Prostate gland (tissue), 2 donors: Measurements from ENCODE around the gene CYP2F1. TPM values are rescaled to one million over a fixed set of nuclear protein-coding genes. Genes with fewer than 3 reads are reported as not detected.

Source experiments
- DNase-seq: peaks from one replicate; pipeline ENCODE4 v3.0.0-alpha.2; 2019; ENCODE audit warnings: low spot score
- H3K27ac ChIP-seq, 2 donors: fragments of 200-600 bp; sonication (generic); 2 replicates each; pipeline ENCODE4 v1.5.1; 2017 to 2019
- H3K27me3 ChIP-seq: fragments of 200-600 bp; sonication (generic); replicated peaks from 2 replicates; pipeline ENCODE4 v1.5.1; 2019; ENCODE audit not compliant: insufficient read depth
- H3K36me3 ChIP-seq, 2 donors: fragments of 200-600 bp; sonication (generic); 1 replicate in 1 of 2; 2 replicates in 1 of 2; pipeline versions ENCODE4 v1.5.1 to v1.8.1; 2017 to 2019
- H3K4me1 ChIP-seq: fragments of 200-600 bp; sonication (generic); replicated peaks from 2 replicates; pipeline ENCODE4 v1.5.1; 2019
- H3K4me3 ChIP-seq, 2 donors: fragments of 200-600 bp; sonication (generic); 2 replicates each; pipeline ENCODE4 v1.5.1; 2017 to 2019
- H3K9me3 ChIP-seq: fragments of 200-600 bp; sonication (generic); 2 replicates; pipeline ENCODE4 v1.5.1; 2017
- POLR2A ChIP-seq: fragments of 450-650 bp; IDR thresholded peaks from one replicate; pipeline ENCODE4 v1.6.1; 2016; ENCODE audit warnings: antibody characterized with exemption, mild to moderate bottlenecking
- POLR2AphosphoS5 ChIP-seq: sonication (generic); formaldehyde crosslinking; IDR thresholded peaks from one replicate; pipeline ENCODE4 v1.6.1; 2017; ENCODE audit warnings: antibody characterized with exemption
- WGBS: methylation state at CpG from one replicate; pipeline ENCODE4 v1.1.5; 2018; 5-methylcytosine and 5-hydroxymethylcytosine counted together
- intact Hi-C: fragments of 100-400 bp; cut with DNase I; formaldehyde crosslinking; loops from one replicate; pipeline ENCODE4 v1.14.2; 2022
- total RNA-seq, 2 donors: library from RNA; depleted of rRNA; stranded (reverse); fragments of >200 nt; gene quantifications; one replicate each; pipeline ENCODE4 v1.1.0, GENCODE V29; 2016
- TF ChIP-seq, protein P1 (sequence below), 4 experiments: fragments of 200-600 bp in 2 of 4; fragments of 450-650 bp in 2 of 4; sonication (generic) in 2 of 4; IDR thresholded peaks; 1 replicate in 3 of 4; 2 replicates in 1 of 4; pipeline ENCODE4 v1.5.1; 2016 to 2019; ENCODE audit warnings: antibody characterized with exemption in 4 of 4, mild to moderate bottlenecking in 2 of 4, moderate library complexity in 2 of 4

The CYP2F1 gene
- total RNA-seq, 2 donors from 2014 or later = 7.3 TPM; not detected in 1

DNA sequence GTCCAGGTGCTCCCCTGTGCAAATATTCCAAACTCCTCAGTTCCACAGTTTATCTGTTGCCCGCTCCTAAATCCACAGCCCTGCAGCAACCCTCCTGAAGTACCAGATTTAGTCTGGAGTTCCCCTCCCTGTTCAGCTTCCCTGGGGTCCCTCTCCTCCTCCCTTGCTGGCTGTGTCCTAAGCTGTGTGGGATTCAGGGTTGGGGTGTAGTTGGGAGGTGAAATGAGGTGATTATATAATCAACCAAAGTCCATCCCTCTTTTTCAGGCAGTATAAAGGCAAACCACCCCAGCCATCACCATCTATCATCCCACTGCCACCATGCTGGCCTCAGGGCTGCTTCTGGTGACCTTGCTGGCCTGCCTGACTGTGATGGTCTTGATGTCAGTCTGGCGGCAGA, 26.1 kb upstream of the CYP2F1 start, which contains the start of gene CYP2A13:
Gene CYP2A13 (plus strand): TSS at position 301 of the 400 bp plus-strand sequence. CDS start 21 bp downstream, at position 322.
- peaks cover 12% of the 10 kb centered on the region for H3K27me3 ChIP-seq
- no peaks in the 10 kb centered on the region for H3K9me3 ChIP-seq
- H3K27ac ChIP-seq = no peak within 1 kb of the TSS
- H3K4me1 ChIP-seq = no peaks in the 10 kb centered on the region
- TF ChIP-seq POLR2A (no peak), POLR2AphosphoS5 (no peak)
- H3K36me3 ChIP-seq = no peaks in the 10 kb centered on the region
- H3K4me3 ChIP-seq = no peak within 1 kb of the TSS
- WGBS = 73% methylated on average over 2 of the region's 2 CpGs
- intact Hi-C loops = no loop called here
- DNase-seq = no peak

DNA sequence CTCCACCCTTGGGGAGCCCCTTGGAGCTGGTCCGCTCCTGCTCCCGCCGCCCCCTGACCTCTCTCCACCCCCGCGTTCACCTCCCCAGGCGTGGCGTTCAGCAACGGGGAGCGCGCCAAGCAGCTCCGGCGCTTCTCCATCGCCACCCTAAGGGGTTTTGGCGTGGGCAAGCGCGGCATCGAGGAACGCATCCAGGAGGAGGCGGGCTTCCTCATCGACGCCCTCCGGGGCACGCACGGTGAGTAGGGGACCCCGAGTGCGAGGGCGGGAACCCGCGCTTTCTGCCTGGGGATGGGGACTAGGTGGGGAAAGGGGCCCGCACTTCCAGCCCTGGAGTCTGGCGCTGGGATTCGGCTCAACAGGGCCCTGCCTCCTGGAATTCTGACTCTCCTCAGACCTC, 24.3 kb upstream of the CYP2F1 start:
- no peaks in the 10 kb centered on the region for H3K36me3 ChIP-seq
- WGBS = 2% methylated on average over 22 of the region's 32 CpGs
- no peaks in the 10 kb centered on the region for H3K4me1 ChIP-seq
- H3K27ac ChIP-seq = no peak overlapping the region
- no peak overlapping the region for H3K4me3 ChIP-seq
- DNase-seq = no peak
- no peaks in the 10 kb centered on the region for H3K9me3 ChIP-seq
- no peak for TF ChIP-seq POLR2A
- TF ChIP-seq, protein P1, sequence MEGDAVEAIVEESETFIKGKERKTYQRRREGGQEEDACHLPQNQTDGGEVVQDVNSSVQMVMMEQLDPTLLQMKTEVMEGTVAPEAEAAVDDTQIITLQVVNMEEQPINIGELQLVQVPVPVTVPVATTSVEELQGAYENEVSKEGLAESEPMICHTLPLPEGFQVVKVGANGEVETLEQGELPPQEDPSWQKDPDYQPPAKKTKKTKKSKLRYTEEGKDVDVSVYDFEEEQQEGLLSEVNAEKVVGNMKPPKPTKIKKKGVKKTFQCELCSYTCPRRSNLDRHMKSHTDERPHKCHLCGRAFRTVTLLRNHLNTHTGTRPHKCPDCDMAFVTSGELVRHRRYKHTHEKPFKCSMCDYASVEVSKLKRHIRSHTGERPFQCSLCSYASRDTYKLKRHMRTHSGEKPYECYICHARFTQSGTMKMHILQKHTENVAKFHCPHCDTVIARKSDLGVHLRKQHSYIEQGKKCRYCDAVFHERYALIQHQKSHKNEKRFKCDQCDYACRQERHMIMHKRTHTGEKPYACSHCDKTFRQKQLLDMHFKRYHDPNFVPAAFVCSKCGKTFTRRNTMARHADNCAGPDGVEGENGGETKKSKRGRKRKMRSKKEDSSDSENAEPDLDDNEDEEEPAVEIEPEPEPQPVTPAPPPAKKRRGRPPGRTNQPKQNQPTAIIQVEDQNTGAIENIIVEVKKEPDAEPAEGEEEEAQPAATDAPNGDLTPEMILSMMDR (IDR thresholded peaks at IDR 0.05) = no peak
- TF ChIP-seq POLR2AphosphoS5 = no peak
- intact Hi-C loops = no loop called here
- H3K27me3 ChIP-seq = peaks cover 12% of the 10 kb centered on the region

- TF ChIP-seq POLR2A (no peak), POLR2AphosphoS5 (no peak)
- TF ChIP-seq, protein P1 (IDR thresholded peaks at IDR 0.05) = no peak
- WGBS = 61% methylated on average over 15 of the region's 15 CpGs
- DNase-seq = no peak
- H3K36me3 ChIP-seq = no peaks in the 10 kb centered on the region
- no peaks in the 10 kb centered on the region for H3K4me1 ChIP-seq
- H3K27ac ChIP-seq = no peak overlapping the region
- intact Hi-C loops = no loop called here
- no peaks in the 10 kb centered on the region for H3K9me3 ChIP-seq
- H3K27me3 ChIP-seq = no peaks in the 10 kb centered on the region
- no peak overlapping the region for H3K4me3 ChIP-seq
Measured at GRCh38 chr19:41095703-41096102, 18.5 kb upstream of the CYP2F1 start.

DNA sequence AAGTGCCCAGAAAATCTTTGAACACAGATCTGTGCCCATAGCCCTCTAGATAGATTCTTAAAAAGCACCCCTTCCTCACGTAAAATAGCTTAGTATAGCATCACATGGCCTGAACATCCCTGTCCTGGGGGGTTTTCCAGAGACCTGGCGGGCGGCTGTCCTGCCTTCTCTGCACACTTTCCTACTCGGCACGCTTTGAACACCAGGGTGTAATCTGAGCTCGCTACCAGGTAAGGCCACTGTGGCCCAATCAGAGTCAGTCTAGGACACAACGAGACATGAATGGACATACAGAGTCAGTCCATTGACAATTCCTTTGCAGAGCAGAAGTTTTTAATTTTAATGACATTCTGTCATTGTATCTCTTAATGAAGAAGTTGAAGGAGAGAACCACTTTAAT, 17.9 kb upstream of the CYP2F1 start:
- H3K27me3 ChIP-seq = no peaks in the 10 kb centered on the region
- DNase-seq = no peak
- H3K9me3 ChIP-seq = no peaks in the 10 kb centered on the region
- no peaks in the 10 kb centered on the region for H3K36me3 ChIP-seq
- intact Hi-C loops = no loop called here
- no peak overlapping the region for H3K4me3 ChIP-seq
- 29% methylated on average over 7 of the region's 7 CpGs for WGBS
- no peaks in the 10 kb centered on the region for H3K4me1 ChIP-seq
- no peak overlapping the region for H3K27ac ChIP-seq
- TF ChIP-seq POLR2AphosphoS5 (no peak), POLR2A (no peak)
- TF ChIP-seq, protein P1 (IDR thresholded peaks at IDR 0.05) = no peak

GRCh38 chr19:41097302-41097701, 16.9 kb upstream of the CYP2F1 start:
- Histone ChIP-seq H3K36me3 (no peaks in the 10 kb centered on the region), H3K9me3 (no peaks in the 10 kb centered on the region), H3K4me1 (no peaks in the 10 kb centered on the region), H3K27ac (no peak overlapping the region), H3K27me3 (no peaks in the 10 kb centered on the region), H3K4me3 (no peak overlapping the region)
- TF ChIP-seq, protein P1 (IDR thresholded peaks at IDR 0.05) = no peak
- TF ChIP-seq POLR2A (no peak), POLR2AphosphoS5 (no peak)
- DNase-seq = no peak
- WGBS = 92% methylated on average over 2 of the region's 2 CpGs
- intact Hi-C loops = no loop called here
